GM12878 (cell line): ENCODE results near the gene STX4. TPM values are rescaled to one million over a fixed set of nuclear protein-coding genes. Genes with fewer than 3 reads are reported as not detected.

Experiments
- ATAC-seq: fragments of 200-7000 bp; cut with Tn5 transposase; 3 replicates; pipeline ENCODE4 v1.9.1; 2020; ENCODE audit warnings: mild to moderate bottlenecking, moderate library complexity
- BruUV-seq: library from RNA; stranded (reverse); fragments of 400-500 nt; replicated peaks from 2 replicates; lab custom pipeline; 2021; lab: Mats Ljungman, UMichigan
- CTCF ChIA-PET: fragments of 300-600 bp; sonication (Branson Sonifier 250); formaldehyde crosslinking; extraction: SDS; loops from one replicate; lab custom pipeline; 2021; ENCODE audit warnings: inconsistent platforms; lab: Yijun Ruan, JAX
- POLR2A ChIA-PET: fragments of 350-600 bp; formaldehyde crosslinking; extraction: SDS; loops from one replicate; lab custom pipeline; 2021; ENCODE audit warnings: inconsistent platforms; lab: Charles Lee
- RAD21 ChIA-PET: fragments of 300-600 bp; sonication (Branson Sonifier 250); formaldehyde crosslinking; loops from one replicate; lab custom pipeline; 2023; ENCODE audit warnings: antibody characterized with exemption; ENCODE audit not compliant: unreplicated experiment; lab: Charles Lee
- SMC1A ChIA-PET: fragments of 300-600 bp; sonication (Branson Sonifier 250); formaldehyde crosslinking; loops from one replicate; lab custom pipeline; 2023; ENCODE audit not compliant: unreplicated experiment, uncharacterized antibody; lab: Charles Lee
- DNase-seq: peaks from one replicate; pipeline ENCODE4 v3.0.0-alpha.2; 2011; ENCODE audit warnings: low read depth, low spot score
- FAIRE-seq: peaks from 3 replicates; lab custom pipeline; 2011; peaks lifted over from hg19 to GRCh38; lab: Jason Lieb, UNC
- H2AFZ ChIP-seq: 2 replicates; pipeline ENCODE4 v1.6.0; 2011; ENCODE audit warnings: low read depth, low read length, control low read depth; ENCODE audit not compliant: control insufficient read depth
- H3K27ac ChIP-seq: 2 replicates; pipeline ENCODE4 v1.5.1; 2011; ENCODE audit warnings: control low read depth; ENCODE audit not compliant: control insufficient read depth, insufficient read depth
- H3K27me3 ChIP-seq, 2 experiments: replicated peaks in 1 of 2; 2 replicates each; pipeline versions ENCODE4 v1.6.0 to v1.6.1; 2011; ENCODE audit warnings: low read length in 1 of 2; ENCODE audit not compliant: control insufficient read depth in 2 of 2, insufficient read depth in 2 of 2
- H3K36me3 ChIP-seq, 2 experiments: 2 replicates each; pipeline ENCODE4 v1.5.1; 2011; ENCODE audit warnings: low read length in 1 of 2; ENCODE audit not compliant: control insufficient read depth in 2 of 2, insufficient read depth in 2 of 2
- H3K4me1 ChIP-seq: 2 replicates; pipeline ENCODE4 v1.6.1; 2011; ENCODE audit warnings: mild to moderate bottlenecking, low read length, moderate library complexity, mixed read lengths; ENCODE audit not compliant: control insufficient read depth, insufficient read depth
- H3K4me2 ChIP-seq: 2 replicates; pipeline ENCODE4 v1.6.0; 2011; ENCODE audit warnings: control low read depth; ENCODE audit not compliant: control insufficient read depth, insufficient read depth
- H3K4me3 ChIP-seq: fragments of 200-600 bp; sonication (generic); 2 replicates; pipeline ENCODE4 v1.5.1; 2016
- H3K79me2 ChIP-seq: 2 replicates; pipeline ENCODE4 v1.6.0; 2011; ENCODE audit warnings: low read length; ENCODE audit not compliant: control insufficient read depth, insufficient read depth
- H3K9ac ChIP-seq: 2 replicates; pipeline ENCODE4 v1.8.0; 2011; ENCODE audit warnings: low read length, control low read depth, mixed read lengths; ENCODE audit not compliant: control insufficient read depth, insufficient read depth
- H3K9me3 ChIP-seq: replicated peaks from 3 replicates; pipeline ENCODE4 v1.5.1; 2011; ENCODE audit warnings: mild to moderate bottlenecking, low read length; ENCODE audit not compliant: control insufficient read depth, insufficient read depth
- H4K20me1 ChIP-seq: 2 replicates; pipeline ENCODE4 v1.6.0; 2011; ENCODE audit not compliant: control insufficient read depth, insufficient read depth
- CBX3 ChIP-seq: fragments of 200-600 bp; sonication (generic); IDR thresholded peaks from 2 replicates; pipeline ENCODE4 v1.6.1; 2016; ENCODE audit warnings: low read depth, borderline replicate concordance
- FOXM1 ChIP-seq: IDR thresholded peaks from 2 replicates; pipeline ENCODE4 v1.6.1; 2012; ENCODE audit warnings: low read depth, mild to moderate bottlenecking, inconsistent platforms, low read length, moderate library complexity
- MEF2A ChIP-seq: IDR thresholded peaks from 2 replicates; pipeline ENCODE4 v1.6.1; 2011; ENCODE audit warnings: low read depth, mild to moderate bottlenecking, low read length, moderate library complexity; ENCODE audit not compliant: insufficient read depth
- NFXL1 ChIP-seq: fragments of 450-650 bp; IDR thresholded peaks from 2 replicates; pipeline ENCODE4 v1.6.1; 2017; ENCODE audit warnings: antibody characterized with exemption, mild to moderate bottlenecking, borderline replicate concordance
- NRF1 ChIP-seq: conservative IDR thresholded peaks from 2 replicates; pipeline ENCODE4 v1.6.1; 2011; ENCODE audit warnings: mild to moderate bottlenecking, low read depth, low read length, improper control_type of control experiment
- RCOR1 ChIP-seq: conservative IDR thresholded peaks from 2 replicates; pipeline ENCODE4 v1.6.1; 2012; ENCODE audit warnings: low read depth, low read length, improper control_type of control experiment
- RFX5 ChIP-seq: IDR thresholded peaks from 2 replicates; pipeline ENCODE4 v1.6.1; 2011; ENCODE audit warnings: low read depth, low read length, improper control_type of control experiment
- WGBS: methylation state at CpG from one replicate; pipeline ENCODE4 v1.1.6; 2016; ENCODE audit warnings: low lambda C conversion rate; ENCODE audit not compliant: insufficient replicate concordance, insufficient coverage; ENCODE audit errors: missing lambda C conversion rate; 5-methylcytosine and 5-hydroxymethylcytosine counted together
- in situ Hi-C: fragments of 300-500 bp; cut with MboI; formaldehyde crosslinking; loops from 9 replicates; pipeline ENCODE4 v1.14.3; 2018; ENCODE audit warnings: mixed read lengths
- intact Hi-C: fragments of 100-400 bp; cut with micrococcal nuclease; formaldehyde crosslinking; loops from one replicate; pipeline ENCODE4 v1.14.2; 2022; ENCODE audit not compliant: unreplicated experiment
- polyA plus RNA-seq, 11 experiments: library from polyadenylated mRNA; depleted of rRNA in 4 of 11; unstranded in 6 of 11; stranded (reverse) in 5 of 11; fragments of >200 nt; fragmentation: Nextera tagmentation in 4 of 11; fragmentation: Illumina TruSeq in 1 of 11; extraction: Ambion mirVana in 4 of 11; extraction: Trizol in 1 of 11; gene quantifications; 1 replicate in 1 of 11; 2 replicates in 10 of 11; pipeline versions ENCODE4 v1.2.1 to v1.2.3, GENCODE V29; 2011 to 2016; ENCODE audit warnings: inconsistent platforms in 2 of 11, missing spikeins in 2 of 11, low read depth in 1 of 11
- total RNA-seq, 4 experiments: library from RNA; depleted of rRNA in 3 of 4; stranded (reverse); fragments of >200 nt in 3 of 4; fragmentation: Illumina TruSeq in 1 of 4; extraction: Trizol in 1 of 4; gene quantifications; 2 replicates each; pipeline versions ENCODE4 v1.2.1 to v1.2.3, GENCODE V29; 2013 to 2021
- TF ChIP-seq, protein P1 (sequence below): fragments of 450-650 bp; IDR thresholded peaks from 2 replicates; pipeline ENCODE4 v1.6.1; 2017; ENCODE audit warnings: low read depth, mild to moderate bottlenecking, moderate library complexity
- TF ChIP-seq, protein P2 (sequence below): fragments of 450-650 bp; IDR thresholded peaks from 2 replicates; pipeline ENCODE4 v1.6.1; 2018; ENCODE audit warnings: mild to moderate bottlenecking, low read depth, moderate library complexity; ENCODE audit not compliant: partially characterized antibody

STX4 gene
- total and polyA plus RNA-seq, 10 of the 15 experiments (the other 5 are each of a cell fraction or from before 2014, with no cell fraction given): 3.3 to 37.6 (median 22.6) TPM

DNA sequence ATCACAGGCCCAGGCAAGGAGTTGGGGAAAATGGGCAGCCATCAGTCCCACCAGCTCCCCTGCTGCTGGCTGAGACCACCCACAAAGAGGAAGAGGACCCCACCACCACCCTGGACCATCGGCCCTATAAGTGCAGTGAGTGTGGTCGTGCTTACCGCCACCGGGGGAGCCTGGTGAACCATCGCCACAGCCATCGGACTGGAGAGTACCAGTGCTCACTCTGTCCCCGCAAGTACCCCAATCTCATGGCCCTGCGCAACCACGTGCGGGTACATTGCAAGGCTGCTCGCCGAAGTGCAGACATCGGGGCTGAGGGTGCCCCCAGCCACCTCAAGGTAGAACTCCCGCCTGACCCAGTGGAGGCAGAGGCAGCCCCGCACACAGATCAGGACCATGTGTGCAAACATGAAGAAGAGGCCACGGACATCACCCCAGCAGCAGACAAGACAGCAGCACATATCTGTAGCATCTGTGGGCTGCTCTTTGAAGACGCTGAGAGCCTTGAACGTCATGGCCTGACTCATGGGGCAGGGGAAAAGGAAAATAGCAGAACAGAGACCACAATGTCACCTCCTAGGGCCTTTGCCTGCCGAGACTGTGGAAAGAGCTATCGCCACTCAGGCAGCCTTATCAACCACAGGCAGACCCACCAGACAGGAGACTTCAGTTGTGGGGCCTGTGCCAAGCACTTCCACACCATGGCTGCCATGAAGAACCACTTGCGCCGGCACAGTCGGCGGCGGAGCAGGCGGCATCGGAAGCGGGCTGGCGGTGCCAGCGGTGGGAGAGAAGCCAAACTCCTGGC is 44.4 kb downstream of the STX4 start:
- intact Hi-C loops: loop anchor here (10.0 kb wide), 1 partner anchor 83 kb away; no protein-coding TSS in a partner anchor
- H2AFZ ChIP-seq: no peak overlapping the region
- 96% methylated on average over 30 of the region's 30 CpGs for WGBS
- H3K4me2 ChIP-seq: no peak overlapping the region
- H3K27me3 ChIP-seq: no peaks in the 10 kb centered on the region
- TF ChIP-seq, protein P1, sequence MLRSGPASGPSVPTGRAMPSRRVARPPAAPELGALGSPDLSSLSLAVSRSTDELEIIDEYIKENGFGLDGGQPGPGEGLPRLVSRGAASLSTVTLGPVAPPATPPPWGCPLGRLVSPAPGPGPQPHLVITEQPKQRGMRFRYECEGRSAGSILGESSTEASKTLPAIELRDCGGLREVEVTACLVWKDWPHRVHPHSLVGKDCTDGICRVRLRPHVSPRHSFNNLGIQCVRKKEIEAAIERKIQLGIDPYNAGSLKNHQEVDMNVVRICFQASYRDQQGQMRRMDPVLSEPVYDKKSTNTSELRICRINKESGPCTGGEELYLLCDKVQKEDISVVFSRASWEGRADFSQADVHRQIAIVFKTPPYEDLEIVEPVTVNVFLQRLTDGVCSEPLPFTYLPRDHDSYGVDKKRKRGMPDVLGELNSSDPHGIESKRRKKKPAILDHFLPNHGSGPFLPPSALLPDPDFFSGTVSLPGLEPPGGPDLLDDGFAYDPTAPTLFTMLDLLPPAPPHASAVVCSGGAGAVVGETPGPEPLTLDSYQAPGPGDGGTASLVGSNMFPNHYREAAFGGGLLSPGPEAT: no peak
- TF ChIP-seq NFXL1: no peak
- no peak for TF ChIP-seq MEF2A
- no peak for TF ChIP-seq CBX3
- TF ChIP-seq RFX5: no peak
- no peak for TF ChIP-seq FOXM1
- TF ChIP-seq, protein P2, sequence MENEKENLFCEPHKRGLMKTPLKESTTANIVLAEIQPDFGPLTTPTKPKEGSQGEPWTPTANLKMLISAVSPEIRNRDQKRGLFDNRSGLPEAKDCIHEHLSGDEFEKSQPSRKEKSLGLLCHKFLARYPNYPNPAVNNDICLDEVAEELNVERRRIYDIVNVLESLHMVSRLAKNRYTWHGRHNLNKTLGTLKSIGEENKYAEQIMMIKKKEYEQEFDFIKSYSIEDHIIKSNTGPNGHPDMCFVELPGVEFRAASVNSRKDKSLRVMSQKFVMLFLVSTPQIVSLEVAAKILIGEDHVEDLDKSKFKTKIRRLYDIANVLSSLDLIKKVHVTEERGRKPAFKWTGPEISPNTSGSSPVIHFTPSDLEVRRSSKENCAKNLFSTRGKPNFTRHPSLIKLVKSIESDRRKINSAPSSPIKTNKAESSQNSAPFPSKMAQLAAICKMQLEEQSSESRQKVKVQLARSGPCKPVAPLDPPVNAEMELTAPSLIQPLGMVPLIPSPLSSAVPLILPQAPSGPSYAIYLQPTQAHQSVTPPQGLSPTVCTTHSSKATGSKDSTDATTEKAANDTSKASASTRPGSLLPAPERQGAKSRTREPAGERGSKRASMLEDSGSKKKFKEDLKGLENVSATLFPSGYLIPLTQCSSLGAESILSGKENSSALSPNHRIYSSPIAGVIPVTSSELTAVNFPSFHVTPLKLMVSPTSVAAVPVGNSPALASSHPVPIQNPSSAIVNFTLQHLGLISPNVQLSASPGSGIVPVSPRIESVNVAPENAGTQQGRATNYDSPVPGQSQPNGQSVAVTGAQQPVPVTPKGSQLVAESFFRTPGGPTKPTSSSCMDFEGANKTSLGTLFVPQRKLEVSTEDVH: no peak
- no peak for TF ChIP-seq NRF1
- TF ChIP-seq RCOR1: no peak
- ChIA-PET SMC1A (no interaction called here), RAD21 (no interaction called here), CTCF (interaction anchor here (0.6 to 1.2 kb wide), 3 partner anchors 92 to 105 kb away, joined by 3 to 5 read pairs (median 4); partner anchors contain the start of gene HSD3B7), POLR2A (no interaction called here)
- no peaks in the 10 kb centered on the region for H3K9me3 ChIP-seq
- no peak overlapping the region for H3K27ac ChIP-seq
- ATAC-seq (no peak), DNase-seq (no peak), FAIRE-seq (no peak)
- H3K4me1 ChIP-seq: no peaks in the 10 kb centered on the region; the same call in 1 of the 2 replicates
- in situ Hi-C loops: no loop called here
- peaks cover 8 to 14% of the 10 kb centered on the region in 2 experiments; a peak in 3 of 4 replicates for H3K36me3 ChIP-seq
- no peaks in the 10 kb centered on the region for H4K20me1 ChIP-seq
- peaks cover 25% of the 10 kb centered on the region for H3K79me2 ChIP-seq
- no TSS peak for BruUV-seq
- H3K9ac ChIP-seq: no peak overlapping the region
- no peak overlapping the region for H3K4me3 ChIP-seq
